GM18520 (cell line): ENCODE data around the gene MRPL30.
"Not testable (repeated sequence)": the region's sequence is repeated elsewhere in the genome, so short reads cannot be mapped to it uniquely, and the experiment has no call there.

Experiments
- ATAC-seq: cut with Tn5 transposase; IDR thresholded peaks from one replicate; pipeline ENCODE4 v1.9.1; 2021; ENCODE audit not compliant: unreplicated experiment

Gene MRPL30

GRCh38 chr2:99183025-99183424 is 2.0 kb downstream of the MRPL30 start:
- no peak for ATAC-seq

DNA sequence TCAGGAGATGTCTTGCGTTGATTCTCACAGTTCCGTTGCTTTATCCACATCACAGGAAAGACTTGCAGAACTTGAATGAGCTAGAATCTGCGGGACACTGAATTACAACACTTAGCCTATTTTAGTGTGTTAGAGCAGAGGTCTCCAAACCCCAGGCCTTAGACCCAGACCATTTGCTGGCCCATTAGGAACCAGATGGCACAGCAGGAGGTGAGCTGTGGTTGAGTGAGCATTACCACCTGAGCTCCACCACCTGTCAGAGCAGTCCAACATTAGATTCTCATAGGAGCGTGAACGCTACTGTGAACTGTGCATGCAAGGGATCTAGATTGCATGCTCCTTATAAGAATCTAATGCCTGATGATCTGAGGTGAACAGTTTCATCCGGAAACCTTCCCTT is 3.8 kb downstream of the MRPL30 start:
- no peak for ATAC-seq

DNA sequence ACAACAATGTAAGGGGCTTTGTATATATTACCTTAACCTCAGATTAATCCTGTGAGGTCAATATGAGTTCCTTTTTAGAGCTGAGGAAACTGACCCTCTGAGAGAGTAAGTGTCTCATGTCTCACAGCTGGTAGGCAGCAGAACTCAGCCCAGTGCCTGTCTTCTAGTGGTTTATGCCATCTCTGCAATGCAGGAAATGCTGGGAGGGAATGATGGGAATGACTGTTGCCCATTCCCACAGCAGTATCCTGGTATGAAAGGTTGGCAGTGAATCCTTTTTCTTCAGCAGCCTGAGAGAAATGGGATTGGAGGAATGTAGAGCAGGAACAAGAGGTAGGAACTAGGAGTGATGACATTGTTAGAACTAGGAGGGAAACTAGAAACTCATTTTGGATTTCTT is 6.0 kb downstream of the MRPL30 start:
- ATAC-seq: no peak

GRCh38 chr2:99188357-99188756 is 7.4 kb downstream of the MRPL30 start:
- ATAC-seq: no peak

DNA sequence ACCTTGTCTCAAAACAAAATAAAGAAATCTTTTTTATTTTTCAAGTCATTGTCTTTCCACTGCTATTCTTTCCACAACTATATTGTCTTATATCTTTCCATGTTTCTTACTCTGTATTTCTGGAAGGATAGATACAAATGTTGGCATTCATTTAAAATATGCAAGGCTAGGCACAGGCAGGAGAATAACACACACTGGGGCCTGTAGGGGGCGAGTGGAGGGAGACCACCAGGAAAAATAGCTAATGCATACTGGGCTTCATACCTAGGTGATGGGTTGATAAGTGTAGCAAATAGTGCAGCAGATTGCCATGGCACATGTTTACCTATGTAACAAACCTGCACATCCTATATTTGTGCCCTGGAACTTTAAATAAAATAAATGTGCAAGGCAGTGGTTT is 9.6 kb downstream of the MRPL30 start:
- no peak for ATAC-seq

DNA sequence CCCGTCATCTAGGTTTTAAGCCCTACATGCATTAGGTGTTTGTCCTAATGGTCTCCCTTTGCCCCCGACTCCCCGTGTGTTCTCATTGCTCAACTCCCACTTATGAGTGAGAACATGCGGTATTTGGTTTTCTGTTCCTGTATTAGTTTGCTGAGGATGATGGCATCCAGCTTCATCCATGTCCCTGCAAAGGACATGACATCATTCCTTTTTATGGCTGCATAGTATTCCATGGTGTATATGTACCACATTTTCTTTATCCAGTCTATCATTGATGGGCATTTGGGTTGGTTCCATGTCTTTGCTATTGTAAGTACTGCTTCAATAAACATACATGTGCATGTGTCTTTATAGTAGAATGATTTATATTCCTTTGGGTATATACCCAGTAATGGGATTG is 11.4 kb downstream of the MRPL30 start:
- not testable (repeated sequence) for ATAC-seq

DNA sequence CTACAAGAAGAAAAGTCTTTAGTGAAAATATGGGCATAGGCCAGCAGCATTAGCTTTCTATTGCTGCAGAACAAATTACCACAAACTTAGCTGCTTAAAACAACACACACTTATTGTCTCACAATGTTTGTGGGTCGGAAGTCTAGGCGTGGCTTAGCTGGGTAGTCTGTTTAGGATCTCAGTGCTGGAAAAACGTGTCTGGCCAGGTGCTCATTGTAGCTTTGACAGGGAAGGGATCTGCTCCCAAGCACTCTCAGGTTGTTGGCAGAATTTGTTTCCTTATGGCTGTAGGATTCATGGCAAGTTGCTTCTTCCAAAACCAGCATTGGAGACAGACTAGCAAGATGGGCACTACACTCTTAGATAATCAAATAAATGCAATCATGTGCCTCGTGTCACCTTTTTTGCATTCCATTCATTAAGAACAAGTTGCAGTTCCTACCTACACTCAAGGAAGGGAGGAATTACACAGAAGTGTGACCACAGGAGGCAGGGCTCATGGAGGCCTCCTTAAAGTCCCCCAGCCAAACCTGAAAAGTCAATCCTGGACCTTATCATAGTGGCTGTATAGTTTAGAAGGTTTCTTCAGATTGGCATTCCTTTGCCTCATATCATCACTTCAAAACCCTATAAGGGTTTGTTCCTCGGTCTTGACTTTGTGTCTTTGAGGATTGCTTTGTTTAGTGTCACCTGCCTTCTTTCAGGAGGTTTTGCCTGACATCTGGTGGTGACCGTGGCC is 17.3 kb downstream of the MRPL30 start:
- ATAC-seq: no peak

DNA sequence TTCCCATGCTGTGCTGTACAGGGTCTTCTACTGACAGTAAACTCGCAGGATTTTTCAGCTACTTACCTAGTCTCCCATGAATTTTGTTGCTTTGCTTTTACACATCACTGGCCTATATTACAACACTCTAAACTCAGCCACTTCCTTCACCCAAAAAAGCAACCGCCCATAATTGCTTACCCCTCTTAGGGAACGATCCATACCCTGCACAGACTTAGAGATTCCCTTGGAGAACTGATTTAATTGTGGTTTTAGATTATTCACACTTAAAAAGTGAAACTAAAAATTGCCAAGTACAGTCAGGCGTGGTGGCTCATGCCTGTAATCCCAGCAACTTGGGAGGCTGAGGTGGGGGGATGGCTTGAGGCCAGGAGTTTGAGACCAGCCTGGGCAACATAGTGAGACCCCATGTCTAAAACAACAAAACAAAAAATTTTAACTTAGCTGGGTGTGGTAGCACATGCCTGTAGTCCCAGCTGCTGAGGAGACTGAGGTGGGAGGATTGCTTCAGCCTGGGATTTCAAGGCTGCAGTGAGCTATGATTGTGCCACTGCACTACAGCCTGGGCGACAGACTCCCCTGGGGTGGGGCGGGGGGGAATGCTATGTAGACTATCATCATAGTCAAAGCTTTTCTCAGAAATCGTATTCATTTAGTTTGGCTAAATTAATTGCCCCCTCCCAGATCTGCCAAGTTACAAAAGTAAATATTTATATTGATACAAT is 19.3 kb downstream of the MRPL30 start:
- ATAC-seq: no peak

- no peak for ATAC-seq
These were observed 21.1 kb downstream of the MRPL30 start for GRCh38 chr2:99201959-99202678.

DNA sequence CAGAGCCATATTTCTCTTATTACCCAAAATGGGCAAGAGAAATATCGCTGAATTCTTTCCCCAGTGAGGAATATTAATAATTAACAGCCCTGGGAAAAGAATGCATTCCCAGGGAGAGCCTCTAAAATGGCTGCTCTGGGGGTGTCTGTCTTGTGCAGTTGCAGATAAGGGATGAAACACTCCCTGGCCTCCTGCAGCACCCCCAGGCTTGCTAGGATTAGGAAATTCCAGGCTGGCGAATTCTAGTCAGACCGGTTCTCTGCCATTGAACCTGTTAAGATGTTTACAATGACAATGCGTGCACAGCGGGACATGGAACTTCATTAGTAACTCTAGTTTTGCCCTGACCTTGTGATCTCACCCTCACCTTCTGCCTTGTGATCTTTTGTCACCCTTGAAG is 24.5 kb downstream of the MRPL30 start:
- ATAC-seq: no peak

GRCh38 chr2:99216096-99216495 is 35.1 kb downstream of the MRPL30 start:
- no peak for ATAC-seq

DNA sequence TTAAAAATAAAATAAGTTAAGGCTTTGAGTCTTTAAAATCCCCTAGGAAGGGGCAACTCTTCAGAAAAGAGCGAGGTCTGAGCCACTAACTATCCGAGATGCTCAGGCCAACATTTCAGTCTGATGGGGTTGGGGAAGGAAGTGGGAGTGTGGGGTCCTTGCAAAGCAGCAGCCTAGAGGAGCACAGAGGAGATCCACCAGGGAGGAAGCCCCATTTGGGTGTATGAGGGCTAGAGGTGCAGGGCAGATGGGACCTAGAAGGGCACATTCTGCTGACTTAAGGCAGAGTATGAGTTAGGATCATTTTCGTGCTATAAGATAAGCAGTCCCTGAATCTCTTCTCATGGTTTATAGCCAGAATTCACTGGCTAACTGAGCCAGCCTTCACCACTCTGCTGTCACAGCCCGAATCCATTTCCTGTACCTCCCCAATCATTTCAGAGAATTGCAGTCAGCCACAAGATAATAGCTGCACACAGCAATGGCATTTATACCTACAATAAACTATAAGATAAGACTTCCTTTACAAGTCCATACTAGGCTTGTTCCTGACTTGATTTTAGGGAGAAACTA is 37.0 kb downstream of the MRPL30 start:
- ATAC-seq: no peak

DNA sequence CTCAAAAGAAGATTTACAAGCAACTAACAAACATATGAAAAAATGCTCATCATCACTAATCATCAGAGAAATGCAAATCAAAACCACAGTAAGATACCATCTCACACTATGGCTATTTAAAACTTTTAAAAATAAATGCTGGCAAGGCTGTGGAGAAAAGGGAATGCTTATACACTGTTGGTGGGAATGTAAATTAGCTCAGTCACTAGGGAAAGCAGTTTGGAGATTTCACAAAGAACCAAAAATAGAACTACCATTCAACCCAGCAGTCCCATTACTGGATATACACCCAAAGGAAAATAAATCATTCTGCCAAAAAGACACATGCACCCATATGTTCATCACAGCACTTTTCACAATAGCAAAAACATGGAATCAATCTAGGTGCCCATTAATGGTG is 52.2 kb downstream of the MRPL30 start:
- ATAC-seq: not testable (repeated sequence)

- ATAC-seq: no peak
These were observed 57.6 kb downstream of the MRPL30 start for GRCh38 chr2:99238599-99238998.

GRCh38 chr2:99240431-99240830 is 59.4 kb downstream of the MRPL30 start:
- ATAC-seq: no peak

GRCh38 chr2:99242151-99242550 is 61.2 kb downstream of the MRPL30 start:
- no peak for ATAC-seq
